ENCODE data around the gene CARD16.

Gene CARD16

GRCh38 chr11:105003151-105003550 lies 42.0 kb downstream of the CARD16 start:
- no peak for TF ChIP-seq CTCF (IDR thresholded peaks at IDR 0.05; ENCODE audit: borderline replicate concordance, control extremely low read depth, extremely low read depth, insufficient read depth, missing control alignments)
- DNase-seq (ENCODE audit: low spot score), result no peak
- in situ Hi-C loops (cut with MboI; ENCODE audit: low sequenced_read_pairs, unreplicated experiment), result no loop called here

- TF ChIP-seq CTCF (IDR thresholded peaks at IDR 0.05; ENCODE audit: borderline replicate concordance, control extremely low read depth, extremely low read depth, insufficient read depth, missing control alignments), result peak; percentile 83
- in situ Hi-C loops (cut with MboI; ENCODE audit: low sequenced_read_pairs, unreplicated experiment), result no loop called here
- DNase-seq (ENCODE audit: low spot score), result peak; percentile 28
These were observed 44.3 kb downstream of the CARD16 start for GRCh38 chr11:105000797-105001196.

GRCh38 chr11:105000167-105000566 lies 45.0 kb downstream of the CARD16 start:
- no peak for TF ChIP-seq CTCF (IDR thresholded peaks at IDR 0.05; ENCODE audit: borderline replicate concordance, control extremely low read depth, extremely low read depth, insufficient read depth, missing control alignments)

GRCh38 chr11:104999721-105000120 lies 45.4 kb downstream of the CARD16 start:
- in situ Hi-C loops (cut with MboI; ENCODE audit: low sequenced_read_pairs, unreplicated experiment), result no loop called here
- DNase-seq (ENCODE audit: low spot score), result no peak

More at GRCh38 chr11:105000167-105000566, 45.0 kb downstream of the CARD16 start:
- in situ Hi-C loops (cut with MboI; ENCODE audit: low sequenced_read_pairs, unreplicated experiment), result no loop called here
- no peak for DNase-seq (ENCODE audit: low spot score)

GRCh38 chr11:104997288-104997687 lies 47.8 kb downstream of the CARD16 start:
- no peak for TF ChIP-seq CTCF (IDR thresholded peaks at IDR 0.05; ENCODE audit: borderline replicate concordance, control extremely low read depth, extremely low read depth, insufficient read depth, missing control alignments)
- no peak for DNase-seq (ENCODE audit: low spot score)
- in situ Hi-C loops (cut with MboI; ENCODE audit: low sequenced_read_pairs, unreplicated experiment), result no loop called here

More at GRCh38 chr11:104999721-105000120, 45.4 kb downstream of the CARD16 start:
- no peak for TF ChIP-seq CTCF (IDR thresholded peaks at IDR 0.05; ENCODE audit: borderline replicate concordance, control extremely low read depth, extremely low read depth, insufficient read depth, missing control alignments)

GRCh38 chr11:104995001-104995408 lies 50.1 kb downstream of the CARD16 start:
- in situ Hi-C loops (cut with MboI; ENCODE audit: low sequenced_read_pairs, unreplicated experiment), result no loop called here
- DNase-seq (ENCODE audit: low spot score), result no peak
- no peak for TF ChIP-seq CTCF (IDR thresholded peaks at IDR 0.05; ENCODE audit: borderline replicate concordance, control extremely low read depth, extremely low read depth, insufficient read depth, missing control alignments)

GRCh38 chr11:104992781-104993180 lies 52.4 kb downstream of the CARD16 start:
- no peak for DNase-seq (ENCODE audit: low spot score)
- no peak for TF ChIP-seq CTCF (IDR thresholded peaks at IDR 0.05; ENCODE audit: borderline replicate concordance, control extremely low read depth, extremely low read depth, insufficient read depth, missing control alignments)
- in situ Hi-C loops (cut with MboI; ENCODE audit: low sequenced_read_pairs, unreplicated experiment), result no loop called here
